CD4-positive, alpha-beta T cell (primary cell): Measurements from ENCODE around the gene SH3BGRL3. TPM values are rescaled to one million over a fixed set of nuclear protein-coding genes. Genes with fewer than 3 reads are reported as not detected.
"Not testable (repeated sequence)": the region's sequence is repeated elsewhere in the genome, so short reads cannot be mapped to it uniquely, and the experiment has no call there.

Source experiments
- ATAC-seq: fragments of 200-7000 bp; cut with Tn5 transposase; one replicate; pipeline ENCODE4 v1.10.0; 2022; ENCODE audit warnings: mild to moderate bottlenecking; ENCODE audit not compliant: poor library complexity
- CTCF ChIA-PET: fragments of 350-600 bp; sonication (Branson Sonifier 250); formaldehyde crosslinking; loops from one replicate; lab custom pipeline; 2021; ENCODE audit warnings: antibody characterized with exemption, inconsistent platforms; lab: Charles Lee
- POLR2A ChIA-PET: fragments of 350-600 bp; sonication (Branson Sonifier 250); formaldehyde crosslinking; loops from one replicate; lab custom pipeline; 2021; ENCODE audit warnings: antibody characterized with exemption, inconsistent platforms; lab: Charles Lee
- DNase-seq, 14 experiments: peaks; one replicate each; pipeline ENCODE4 v3.0.0-alpha.2; 2013 to 2020; ENCODE audit warnings: mixed read lengths in 2 of 14
- H3K27ac ChIP-seq, 2 donors: one replicate each; pipeline versions ENCODE4 v1.5.1 to v1.7.0; 2013; ENCODE audit warnings: low read length in 2 of 2, low read depth in 1 of 2, mild to moderate bottlenecking in 1 of 2
- H3K27me3 ChIP-seq, 2 experiments: 1 replicate in 1 of 2; 2 replicates in 1 of 2; pipeline versions ENCODE4 v1.6.1 to v1.7.0; 2013; ENCODE audit warnings: low read length in 2 of 2, control low read depth in 1 of 2, mild to moderate bottlenecking in 1 of 2, moderate library complexity in 1 of 2; ENCODE audit not compliant: insufficient read depth in 2 of 2, control insufficient read depth in 1 of 2
- H3K36me3 ChIP-seq: one replicate; pipeline ENCODE4 v1.6.1; 2013; ENCODE audit warnings: low read length, control low read depth; ENCODE audit not compliant: insufficient read depth
- H3K4me1 ChIP-seq: one replicate; pipeline ENCODE4 v1.6.1; 2013; ENCODE audit warnings: low read length, control low read depth; ENCODE audit not compliant: insufficient read depth
- H3K4me3 ChIP-seq: one replicate; pipeline ENCODE4 v1.5.1; 2013; ENCODE audit warnings: mild to moderate bottlenecking, low read length, moderate library complexity
- H3K9me3 ChIP-seq, 2 experiments: 1 replicate in 1 of 2; 2 replicates in 1 of 2; pipeline versions ENCODE4 v1.6.1 to v1.7.0; 2013; ENCODE audit warnings: low read length in 2 of 2, mild to moderate bottlenecking in 2 of 2, control low read depth in 1 of 2, moderate library complexity in 1 of 2; ENCODE audit not compliant: control insufficient read depth in 1 of 2, insufficient read depth in 1 of 2
- H3K27ac Mint-ChIP-seq: one replicate; pipeline ENCODE4 v1.8.0; 2020; ENCODE audit warnings: mixed read lengths
- H3K27me3 Mint-ChIP-seq: one replicate; pipeline ENCODE4 v1.8.0; 2021; ENCODE audit warnings: mixed read lengths
- H3K36me3 Mint-ChIP-seq: one replicate; pipeline ENCODE4 v1.8.0; 2021; ENCODE audit warnings: low read depth, mixed read lengths
- H3K4me1 Mint-ChIP-seq: one replicate; pipeline ENCODE4 v1.8.0; 2021; ENCODE audit warnings: low read depth, mixed read lengths
- H3K4me3 Mint-ChIP-seq: one replicate; pipeline ENCODE4 v1.8.0; 2020; ENCODE audit warnings: mild to moderate bottlenecking, mixed read lengths
- H3K9me3 Mint-ChIP-seq: one replicate; pipeline ENCODE4 v1.8.0; 2020; ENCODE audit warnings: mixed read lengths
- CTCF ChIP-seq: fragments of 200-600 bp; IDR thresholded peaks from one replicate; pipeline ENCODE4 v1.8.0; 2022; ENCODE audit warnings: antibody characterized with exemption, mild to moderate bottlenecking
- intact Hi-C, 2 experiments: fragments of 100-400 bp; cut with DNase I in 1 of 2; cut with micrococcal nuclease in 1 of 2; formaldehyde crosslinking; loops; one replicate each; pipeline versions ENCODE4 v1.15.1 to v1.9.0; 2023 to 2025; cut with DNase I, micrococcal nuclease
- polyA plus RNA-seq, 2 donors: library from polyadenylated mRNA; unstranded; fragments of 120-200 nt; gene quantifications; one replicate each; pipeline ENCODE4 v1.2.1, GENCODE V29; 2013
- total RNA-seq, 174 experiments: library from RNA in 2 of 174; stranded (reverse) in 2 of 174; gene quantifications; one replicate each; pipeline ENCODE4 v1.2.3 and lab custom pipeline; 2021 to 2026

The SH3BGRL3 gene
- total RNA-seq: 100 to 1,000 TPM; 178 to 193 TPM
- polyA plus RNA-seq (2013, experiment 1 of 2): 419 TPM
- polyA plus RNA-seq (2013, experiment 2 of 2): 512 TPM
- total RNA-seq (lab: John Stamatoyannopoulos, UW): 90.1 to 319 (median 168) reads per million in 172 experiments

- peak within 1 kb of the TSS; percentile 92 for H3K4me3 Mint-ChIP-seq
- Histone ChIP-seq H3K27ac (peak within 1 kb of the TSS; percentile 84 to 91), H3K27me3 (no peaks in the 10 kb centered on the region), H3K36me3 (peaks cover 37% of the 10 kb centered on the region), H3K4me3 (peak within 1 kb of the TSS; percentile 72), H3K4me1 (peaks cover 90% of the 10 kb centered on the region), H3K9me3 (no peaks in the 10 kb centered on the region)
- peak within 1 kb of the TSS; percentile 95 for H3K27ac Mint-ChIP-seq
- H3K27me3 Mint-ChIP-seq: no peaks in the 10 kb centered on the region
- intact Hi-C loops: loop anchor here in 1 of 2 experiments (5.0 kb wide), 2 partner anchors 42 to 193 kb away; partner anchors contain the start of gene HMGN2
- peaks cover 62% of the 10 kb centered on the region for H3K36me3 Mint-ChIP-seq
- DNase-seq (peak; percentile 67 to 93 (median 86)), ATAC-seq (peak; percentile 63)
- CTCF ChIA-PET: interaction anchor here (0.9 to 1.9 kb wide), 13 partner anchors 9 to 137 kb away, joined by 3 to 17 read pairs (median 5); partner anchors contain the start of genes CD52, CEP85 and UBXN11
- POLR2A ChIA-PET: interaction anchor here (1.0 to 20.7 kb wide), 9 partner anchors 9 to 221 kb away, joined by 3 to 977 read pairs (median 6); partner anchors contain the start of genes CD52, CEP85, UBXN11 and ZNF593
- no peak for TF ChIP-seq CTCF
- no peaks in the 10 kb centered on the region for H3K9me3 Mint-ChIP-seq
- peaks cover 83% of the 10 kb centered on the region for H3K4me1 Mint-ChIP-seq
These were observed at the start of gene SH3BGRL3 for GRCh38 chr1:26279456-26280332. Gene SH3BGRL3, plus strand, starts transcription at chr1:26280086. Its CDS starts 70 bp downstream, at chr1:26280156.

GRCh38 chr1:26230682-26231081, 49.2 kb upstream of the SH3BGRL3 start:
- H3K4me3 Mint-ChIP-seq, H3K36me3 ChIP-seq, H3K36me3 Mint-ChIP-seq, CTCF ChIA-PET, POLR2A ChIA-PET, H3K27ac ChIP-seq, H3K27ac Mint-ChIP-seq, H3K9me3 ChIP-seq, H3K9me3 Mint-ChIP-seq, H3K4me3 ChIP-seq, H3K27me3 ChIP-seq, ATAC-seq: not testable (repeated sequence)
- peaks cover 20% of the 10 kb centered on the region for H3K4me1 ChIP-seq
- intact Hi-C loops: loop anchor here (5.0 kb wide), 1 partner anchor 123 kb away; no protein-coding TSS in a partner anchor
- H3K4me1 Mint-ChIP-seq: peaks cover 21% of the 10 kb centered on the region
- peak in 2 of 14 experiments; percentile 19 to 27 for DNase-seq
- peaks cover 24% of the 10 kb centered on the region for H3K27me3 Mint-ChIP-seq

GRCh38 chr1:26233903-26234643, 45.8 kb upstream of the SH3BGRL3 start, which contains the start of gene CEP85:
Gene CEP85, plus strand, starts transcription at chr1:26234200. Its CDS starts 5,584 bp downstream, at chr1:26239784.
- Histone ChIP-seq H3K9me3 (no peaks in the 10 kb centered on the region), H3K36me3 (no peaks in the 10 kb centered on the region), H3K27me3 (no peaks in the 10 kb centered on the region), H3K27ac (peak within 1 kb of the TSS; percentile 83 to 88), H3K4me1 (peaks cover 21% of the 10 kb centered on the region), H3K4me3 (peak within 1 kb of the TSS; percentile 77)
- DNase-seq: peak; percentile 97 to 100 (median 99)
- Mint-ChIP-seq H3K9me3 (no peaks in the 10 kb centered on the region), H3K36me3 (peaks cover 9% of the 10 kb centered on the region), H3K27ac (peak within 1 kb of the TSS; percentile 95), H3K27me3 (no peaks in the 10 kb centered on the region), H3K4me3 (peak within 1 kb of the TSS; percentile 98), H3K4me1 (peaks cover 39% of the 10 kb centered on the region)
- peak; percentile 89 for ATAC-seq
- peak; percentile 85 for TF ChIP-seq CTCF
- ChIA-PET CTCF (interaction anchor here (0.6 to 3.7 kb wide), 51 partner anchors 9 to 414 kb away, joined by 3 to 50 read pairs (median 5); partner anchors contain the start of genes C1orf232, CATSPER4, CD52 and DHDDS), POLR2A (interaction anchor here (0.6 to 2.4 kb wide), 37 partner anchors 12 to 1002 kb away, joined by 3 to 36 read pairs (median 4); partner anchors contain the start of genes CD52, CNKSR1, DHDDS and HMGN2)
- intact Hi-C loops: loop anchor here (1.0 to 5.0 kb wide), 3 partner anchors 65 to 127 kb away; partner anchors contain the start of genes ZNF593 (in 2 of the 2) and C1orf232 (in 1 of the 2)
